ENCODE results near the gene LYPD8. TPM values are rescaled to one million over a fixed set of nuclear protein-coding genes. Genes with fewer than 3 reads are reported as not detected.

Gene LYPD8
- total and polyA plus RNA-seq, 9 of the 15 experiments (the other 6 are each of a cell fraction or from before 2014, with no cell fraction given), result 0.50 to 2.1 (median 1.3) TPM

GRCh38 chr1:248703674-248704073 is 51.9 kb downstream of the LYPD8 start (continued):
- TF ChIP-seq, protein P1, sequence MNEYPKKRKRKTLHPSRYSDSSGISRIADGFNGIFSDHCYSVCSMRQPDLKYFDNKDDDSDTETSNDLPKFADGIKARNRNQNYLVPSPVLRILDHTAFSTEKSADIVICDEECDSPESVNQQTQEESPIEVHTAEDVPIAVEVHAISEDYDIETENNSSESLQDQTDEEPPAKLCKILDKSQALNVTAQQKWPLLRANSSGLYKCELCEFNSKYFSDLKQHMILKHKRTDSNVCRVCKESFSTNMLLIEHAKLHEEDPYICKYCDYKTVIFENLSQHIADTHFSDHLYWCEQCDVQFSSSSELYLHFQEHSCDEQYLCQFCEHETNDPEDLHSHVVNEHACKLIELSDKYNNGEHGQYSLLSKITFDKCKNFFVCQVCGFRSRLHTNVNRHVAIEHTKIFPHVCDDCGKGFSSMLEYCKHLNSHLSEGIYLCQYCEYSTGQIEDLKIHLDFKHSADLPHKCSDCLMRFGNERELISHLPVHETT (CRISPR knock-in tag; conservative IDR thresholded peaks at IDR 0.05 in 1 of 2, IDR thresholded peaks at IDR 0.05 in 1 of 2), result no peak

- TF ChIP-seq XRCC3 (IDR thresholded peaks at IDR 0.05), result no peak
- Histone ChIP-seq H3K4me3 (no peak within 1 kb of the TSS), H3K36me3 (ENCODE audit: control insufficient read depth, insufficient read depth, low read length) (no peaks in the 10 kb centered on the region), H3K9me3 (replicated peaks; ENCODE audit: control insufficient read depth, insufficient read depth, low read depth, low read length) (no peaks in the 10 kb centered on the region), H3K9me1 (ENCODE audit: control insufficient read depth, insufficient read depth, low read length) (no peaks in the 10 kb centered on the region), H3K4me1 (replicated peaks in 1 of 2; ENCODE audit: control insufficient read depth in 2 of 2, insufficient read depth in 2 of 2, low read length in 2 of 2) (no peaks in the 10 kb centered on the region), H3K79me2 (ENCODE audit: control insufficient read depth, insufficient read depth, low read length) (no peaks in the 10 kb centered on the region), H3K27ac (ENCODE audit: extremely low read depth, low read depth, low read length) (no peak within 1 kb of the TSS), H3K4me2 (ENCODE audit: insufficient read depth, low read length) (no peak within 1 kb of the TSS), H3K9ac (ENCODE audit: insufficient read depth in 1 of 2, low read depth in 2 of 2, low read length in 2 of 2) (no peak within 1 kb of the TSS), H3K27me3 (ENCODE audit: control insufficient read depth in 2 of 2, insufficient read depth in 2 of 2, low read length in 2 of 2) (no peaks in the 10 kb centered on the region; a peak in 1 of 5 replicates), H2AFZ (ENCODE audit: low read depth, low read length) (no peak within 1 kb of the TSS), H4K20me1 (replicated peaks; ENCODE audit: control insufficient read depth, insufficient read depth, low read length) (no peaks in the 10 kb centered on the region)
- in situ Hi-C loops (cut with MboI), result no loop called here
- DNase-seq (ENCODE audit: extremely low read depth in 1 of 4, low spot score in 3 of 4) (no peak), ATAC-seq (no peak), FAIRE-seq (no peak)
- CTCF ChIA-PET (ENCODE audit: low intra/inter-chr PET ratio), result interaction anchor here (1.8 kb wide), 1 partner anchor 105 kb away, joined by 9 read pairs; no protein-coding TSS in a partner anchor
- intact Hi-C loops (cut with micrococcal nuclease), result no loop called here
- BruUV-seq (replicated peaks), result no TSS peak
- POLR2A ChIA-PET, result interaction anchor here (0.7 kb wide), 1 partner anchor 8 kb away, joined by 3 read pairs; no protein-coding TSS in a partner anchor
- WGBS (ENCODE audit: insufficient coverage, low coverage, missing lambda C conversion rate), result 0% methylated on average over 1 of the region's 1 CpG
Measured at GRCh38 chr1:248702714-248703113, 52.8 kb downstream of the LYPD8 start, which contains the start of gene OR14I1. TSS of gene OR14I1 (minus strand) at chr1:248702766.

Measured in K562 (cell line).